ENCODE data around the gene SCN10A. TPM values are rescaled to one million over a fixed set of nuclear protein-coding genes. Genes with fewer than 3 reads are reported as not detected.
A peak's percentile ranks its signal among the peaks of the same experiment; 100 is the strongest.

Gene SCN10A
- total RNA-seq, 6 experiments from 2014 or later = not detected

GRCh38 chr3:38834110-38834509 lies 18.1 kb upstream of the SCN10A start:
- no peaks in the 10 kb centered on the region for H3K36me3 ChIP-seq
- no peaks in the 10 kb centered on the region for H3K9me3 ChIP-seq
- TF ChIP-seq POLR2A (IDR thresholded peaks at IDR 0.05) (no peak), CTCF (IDR thresholded peaks at IDR 0.05) (no peak)
- DNase-seq (peak in 2 of 3 donors; percentile 56 to 57), ATAC-seq (peak; percentile 70 to 90 (median 79))
- intact Hi-C loops (cut with DNase I) = no loop called here
- H3K4me1 ChIP-seq = no peaks in the 10 kb centered on the region
- no peak overlapping the region for H3K27ac ChIP-seq
- H3K27me3 ChIP-seq = no peaks in the 10 kb centered on the region
- no peak overlapping the region for H3K4me3 ChIP-seq
- WGBS (ENCODE audit: insufficient coverage, low coverage, low lambda C conversion rate, missing lambda C conversion rate) = 21% methylated on average over 5 of the region's 8 CpGs

GRCh38 chr3:38829404-38829803 lies 13.4 kb upstream of the SCN10A start:
- Histone ChIP-seq H3K36me3 (no peaks in the 10 kb centered on the region), H3K4me1 (no peaks in the 10 kb centered on the region), H3K9me3 (no peaks in the 10 kb centered on the region), H3K27ac (no peak overlapping the region), H3K27me3 (no peaks in the 10 kb centered on the region), H3K4me3 (no peak overlapping the region)
- DNase-seq = no peak
- peak in 1 of 4 donors; percentile 43 for ATAC-seq
- TF ChIP-seq POLR2A (IDR thresholded peaks at IDR 0.05) (no peak), CTCF (IDR thresholded peaks at IDR 0.05) (no peak)
- 42% methylated on average over 4 of the region's 6 CpGs for WGBS (ENCODE audit: insufficient coverage, low coverage, low lambda C conversion rate, missing lambda C conversion rate)
- intact Hi-C loops (cut with DNase I) = no loop called here

- H3K4me3 ChIP-seq = no peak overlapping the region
- no peak overlapping the region for H3K27ac ChIP-seq
- WGBS (ENCODE audit: insufficient coverage, low coverage, low lambda C conversion rate, missing lambda C conversion rate) = 76% methylated on average over 2 of the region's 4 CpGs
- no peaks in the 10 kb centered on the region for H3K36me3 ChIP-seq
- H3K4me1 ChIP-seq = no peaks in the 10 kb centered on the region
- TF ChIP-seq POLR2A (IDR thresholded peaks at IDR 0.05) (no peak), CTCF (IDR thresholded peaks at IDR 0.05) (no peak)
- H3K9me3 ChIP-seq = no peaks in the 10 kb centered on the region
- H3K27me3 ChIP-seq = no peaks in the 10 kb centered on the region
- intact Hi-C loops (cut with DNase I) = no loop called here
- DNase-seq = no peak
- no peak for ATAC-seq
Measured at GRCh38 chr3:38828681-38829080, 12.7 kb upstream of the SCN10A start.

- ATAC-seq = no peak
Measured at GRCh38 chr3:38827791-38828190, 11.8 kb upstream of the SCN10A start.

More at GRCh38 chr3:38827791-38828190, 11.8 kb upstream of the SCN10A start:
- Histone ChIP-seq H3K27ac (no peak overlapping the region), H3K4me1 (no peaks in the 10 kb centered on the region), H3K36me3 (no peaks in the 10 kb centered on the region), H3K27me3 (no peaks in the 10 kb centered on the region), H3K9me3 (no peaks in the 10 kb centered on the region), H3K4me3 (no peak overlapping the region)
- TF ChIP-seq CTCF (IDR thresholded peaks at IDR 0.05) = no peak
- no peak for TF ChIP-seq POLR2A (IDR thresholded peaks at IDR 0.05)
- DNase-seq = no peak
- intact Hi-C loops (cut with DNase I) = no loop called here

Data from right lobe of liver (tissue), 6 donors.